Kidney capillary endothelial cell (primary cell): Measurements from ENCODE around the gene PCDHGA1.
"Not testable (repeated sequence)": the region's sequence is repeated elsewhere in the genome, so short reads cannot be mapped to it uniquely, and the experiment has no call there.

Source experiments
- DNase-seq: peaks from one replicate; pipeline ENCODE4 v3.0.0-alpha.2; 2018; ENCODE audit warnings: low spot score

PCDHGA1 gene

DNA sequence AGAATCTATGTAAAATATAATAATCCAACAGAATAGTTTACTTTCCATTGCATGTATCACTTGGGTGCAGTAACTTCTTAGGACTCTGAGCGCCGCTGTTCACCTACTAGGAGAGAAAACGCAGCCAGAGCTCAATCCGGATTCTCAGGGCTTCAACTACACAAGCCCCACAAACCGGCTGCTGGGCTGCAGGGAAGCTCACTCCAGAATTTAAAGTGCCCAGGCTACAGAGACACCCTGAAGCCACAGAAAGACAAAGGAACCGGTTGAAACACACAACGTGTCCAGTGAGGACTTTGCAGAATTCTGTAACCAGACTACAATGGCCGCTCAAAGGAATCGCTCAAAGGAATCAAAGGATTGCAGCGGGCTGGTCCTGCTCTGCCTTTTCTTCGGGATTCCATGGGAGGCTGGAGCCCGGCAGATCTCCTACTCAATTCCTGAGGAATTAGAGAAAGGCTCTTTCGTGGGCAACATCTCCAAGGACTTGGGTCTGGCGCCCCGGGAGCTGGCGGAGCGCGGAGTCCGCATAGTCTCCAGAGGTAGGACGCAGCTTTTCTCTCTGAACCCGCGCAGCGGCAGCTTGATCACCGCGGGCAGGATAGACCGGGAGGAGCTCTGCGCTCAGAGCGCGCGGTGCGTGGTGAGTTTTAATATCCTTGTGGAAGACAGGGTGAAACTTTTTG is 82.7 kb downstream of the PCDHGA1 start, which contains the start of gene PCDHGA10:
Gene PCDHGA10 (plus strand): TSS at position 134 of the 686 bp plus-strand sequence. CDS start 189 bp downstream, at position 323.
- DNase-seq = peak; percentile 58

- no peak for DNase-seq
These were observed 83.3 kb downstream of the PCDHGA1 start for GRCh38 chr5:141413540-141414069.

DNA sequence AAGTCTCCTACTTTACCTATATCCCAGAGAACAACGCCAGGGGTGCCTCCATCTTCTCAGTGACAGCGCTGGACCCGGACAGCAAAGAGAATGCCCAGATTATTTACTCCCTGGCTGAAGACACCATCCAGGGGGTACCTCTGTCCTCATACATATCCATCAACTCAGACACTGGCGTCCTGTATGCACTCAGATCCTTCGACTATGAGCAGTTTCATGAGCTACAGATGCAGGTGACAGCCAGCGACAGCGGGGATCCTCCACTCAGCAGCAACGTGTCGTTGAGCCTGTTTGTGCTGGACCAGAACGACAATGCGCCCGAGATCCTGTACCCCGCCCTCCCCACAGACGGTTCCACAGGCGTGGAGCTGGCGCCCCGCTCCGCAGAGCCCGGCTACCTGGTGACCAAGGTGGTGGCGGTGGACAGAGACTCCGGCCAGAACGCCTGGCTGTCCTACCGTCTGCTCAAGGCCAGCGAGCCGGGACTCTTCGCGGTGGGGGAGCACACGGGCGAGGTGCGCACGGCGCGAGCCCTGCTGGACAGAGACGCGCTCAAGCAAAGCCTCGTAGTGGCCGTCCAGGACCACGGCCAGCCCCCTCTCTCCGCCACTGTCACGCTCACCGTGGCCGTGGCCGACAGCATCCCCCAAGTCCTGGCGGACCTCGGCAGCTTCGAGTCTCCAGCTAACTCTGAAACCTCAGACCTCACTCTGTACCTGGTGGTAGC is 84.4 kb downstream of the PCDHGA1 start:
- DNase-seq = not testable (repeated sequence)

GRCh38 chr5:141415275-141415618 is 84.9 kb downstream of the PCDHGA1 start:
- DNase-seq = not testable (repeated sequence)

GRCh38 chr5:141417494-141418172 is 87.3 kb downstream of the PCDHGA1 start, which contains the start of gene PCDHGB7:
Gene PCDHGB7, plus strand, starts transcription at chr5:141417677. Its CDS starts 183 bp downstream, at chr5:141417860.
- peak; percentile 76 for DNase-seq

GRCh38 chr5:141419074-141419880 is 89.0 kb downstream of the PCDHGA1 start:
- DNase-seq = no peak

DNA sequence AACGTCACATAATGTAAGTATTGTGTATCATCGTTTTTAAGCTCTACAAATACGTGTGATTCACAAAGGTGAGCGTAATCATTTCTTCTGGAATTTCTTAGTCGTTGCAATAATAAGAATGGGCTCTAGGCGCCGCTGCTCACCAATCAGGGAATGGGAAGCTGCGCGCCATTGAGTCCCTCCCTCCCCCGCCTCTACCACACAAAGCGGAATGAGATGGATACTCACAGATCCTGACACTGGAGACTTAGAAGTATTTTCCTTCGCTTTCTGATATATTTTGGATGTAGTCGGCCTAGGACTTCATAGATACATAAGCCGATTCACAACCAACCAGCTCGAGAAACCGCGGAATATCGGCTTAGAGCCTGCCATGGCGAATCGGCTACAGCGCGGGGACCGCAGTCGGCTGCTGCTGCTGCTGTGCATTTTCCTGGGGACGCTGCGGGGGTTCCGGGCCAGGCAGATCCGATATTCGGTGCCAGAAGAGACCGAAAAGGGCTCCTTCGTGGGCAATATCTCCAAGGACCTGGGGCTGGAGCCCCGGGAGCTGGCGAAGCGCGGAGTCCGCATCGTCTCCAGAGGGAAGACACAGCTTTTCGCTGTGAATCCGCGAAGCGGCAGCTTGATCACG is 90.7 kb downstream of the PCDHGA1 start, which contains the start of gene PCDHGA11:
Gene PCDHGA11 (plus strand): TSS at position 197 of the 634 bp plus-strand sequence. CDS start 177 bp downstream, at position 374.
- DNase-seq = peak; percentile 56

DNA sequence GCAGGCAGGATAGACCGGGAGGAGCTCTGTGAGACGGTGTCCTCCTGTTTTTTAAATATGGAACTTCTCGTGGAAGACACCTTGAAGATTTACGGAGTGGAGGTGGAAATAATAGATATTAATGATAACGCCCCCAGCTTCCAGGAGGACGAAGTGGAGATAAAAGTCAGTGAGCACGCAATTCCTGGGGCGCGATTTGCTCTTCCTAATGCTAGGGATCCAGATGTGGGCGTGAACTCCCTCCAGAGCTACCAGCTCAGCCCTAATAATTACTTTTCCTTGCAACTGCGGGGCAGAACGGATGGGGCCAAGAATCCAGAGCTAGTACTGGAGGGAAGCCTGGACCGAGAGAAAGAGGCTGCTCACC is 91.2 kb downstream of the PCDHGA1 start:
- DNase-seq = no peak

GRCh38 chr5:141422742-141423291 is 92.5 kb downstream of the PCDHGA1 start:
- DNase-seq = no peak

- no peak for DNase-seq
These were observed 97.6 kb downstream of the PCDHGA1 start for GRCh38 chr5:141427783-141428426.

DNA sequence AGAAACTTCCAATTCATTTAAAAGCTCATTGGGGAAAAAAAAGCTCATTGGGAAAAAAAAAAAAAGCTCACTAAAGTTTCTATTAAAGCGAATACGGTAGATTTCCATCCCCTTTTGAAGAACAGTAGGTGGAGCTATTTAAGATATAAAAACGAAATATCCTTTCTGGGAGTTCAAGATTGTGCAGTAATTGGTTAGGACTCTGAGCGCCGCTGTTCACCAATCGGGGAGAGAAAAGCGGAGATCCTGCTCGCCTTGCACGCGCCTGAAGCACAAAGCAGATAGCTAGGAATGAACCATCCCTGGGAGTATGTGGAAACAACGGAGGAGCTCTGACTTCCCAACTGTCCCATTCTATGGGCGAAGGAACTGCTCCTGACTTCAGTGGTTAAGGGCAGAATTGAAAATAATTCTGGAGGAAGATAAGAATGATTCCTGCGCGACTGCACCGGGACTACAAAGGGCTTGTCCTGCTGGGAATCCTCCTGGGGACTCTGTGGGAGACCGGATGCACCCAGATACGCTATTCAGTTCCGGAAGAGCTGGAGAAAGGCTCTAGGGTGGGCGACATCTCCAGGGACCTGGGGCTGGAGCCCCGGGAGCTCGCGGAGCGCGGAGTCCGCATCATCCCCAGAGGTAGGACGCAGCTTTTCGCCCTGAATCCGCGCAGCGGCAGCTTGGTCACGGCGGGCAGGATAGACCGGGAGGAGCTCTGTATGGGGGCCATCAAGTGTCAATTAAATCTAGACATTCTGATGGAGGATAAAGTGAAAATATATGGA is 100.2 kb downstream of the PCDHGA1 start, which contains the start of gene PCDHGA12:
Gene PCDHGA12 (plus strand): TSS at position 176 of the 782 bp plus-strand sequence. CDS start 253 bp downstream, at position 429.
- DNase-seq = peak; percentile 83

DNA sequence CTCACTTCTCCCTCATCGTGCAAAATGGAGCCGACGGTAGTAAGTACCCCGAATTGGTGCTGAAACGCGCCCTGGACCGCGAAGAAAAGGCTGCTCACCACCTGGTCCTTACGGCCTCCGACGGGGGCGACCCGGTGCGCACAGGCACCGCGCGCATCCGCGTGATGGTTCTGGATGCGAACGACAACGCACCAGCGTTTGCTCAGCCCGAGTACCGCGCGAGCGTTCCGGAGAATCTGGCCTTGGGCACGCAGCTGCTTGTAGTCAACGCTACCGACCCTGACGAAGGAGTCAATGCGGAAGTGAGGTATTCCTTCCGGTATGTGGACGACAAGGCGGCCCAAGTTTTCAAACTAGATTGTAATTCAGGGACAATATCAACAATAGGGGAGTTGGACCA is 101.0 kb downstream of the PCDHGA1 start:
- peak; percentile 42 for DNase-seq

- DNase-seq = not testable (repeated sequence)
These were observed 102.0 kb downstream of the PCDHGA1 start for GRCh38 chr5:141432308-141432707.

- DNase-seq = not testable (repeated sequence)
These were observed 102.4 kb downstream of the PCDHGA1 start for GRCh38 chr5:141432726-141433125.

DNA sequence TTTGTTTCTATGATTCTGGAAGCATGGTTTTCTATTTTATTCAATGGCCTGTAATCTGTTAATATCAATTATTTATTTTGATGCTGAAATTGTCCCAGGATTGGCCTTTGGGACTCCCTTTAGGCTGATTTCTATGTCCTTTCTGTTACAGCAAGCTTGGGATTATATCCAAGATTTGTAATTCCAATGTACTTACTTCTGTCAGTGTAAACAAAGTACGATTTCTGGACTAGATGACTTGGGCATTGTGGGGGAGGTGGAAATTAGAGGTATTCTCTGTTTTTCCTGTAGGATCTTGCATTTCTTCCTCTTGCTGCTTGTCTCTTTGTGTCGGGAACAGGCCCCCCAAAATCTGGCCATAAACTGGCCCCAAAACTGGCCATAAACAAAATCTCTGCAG is 103.7 kb downstream of the PCDHGA1 start:
- no peak for DNase-seq

DNA sequence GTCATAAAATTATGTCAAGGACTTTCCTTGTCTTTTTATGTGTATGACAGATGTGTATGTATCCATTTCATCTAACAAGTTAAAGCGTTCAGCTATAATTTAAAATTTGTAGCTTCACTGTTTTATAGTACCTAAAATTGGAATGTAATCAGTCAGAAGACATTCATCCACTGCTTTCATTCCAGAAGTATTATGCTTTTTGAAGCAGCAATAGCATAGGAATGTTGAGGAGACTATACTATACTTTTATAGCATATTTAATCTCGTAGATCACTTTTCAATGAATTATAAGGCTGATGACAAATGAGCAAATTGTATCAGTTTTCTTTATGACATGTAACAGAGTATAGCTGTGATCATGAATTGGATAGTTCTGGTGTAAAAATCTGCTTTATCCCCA is 106.9 kb downstream of the PCDHGA1 start:
- no peak for DNase-seq

- DNase-seq = no peak
These were observed 109.3 kb downstream of the PCDHGA1 start for GRCh38 chr5:141439411-141440141.

DNA sequence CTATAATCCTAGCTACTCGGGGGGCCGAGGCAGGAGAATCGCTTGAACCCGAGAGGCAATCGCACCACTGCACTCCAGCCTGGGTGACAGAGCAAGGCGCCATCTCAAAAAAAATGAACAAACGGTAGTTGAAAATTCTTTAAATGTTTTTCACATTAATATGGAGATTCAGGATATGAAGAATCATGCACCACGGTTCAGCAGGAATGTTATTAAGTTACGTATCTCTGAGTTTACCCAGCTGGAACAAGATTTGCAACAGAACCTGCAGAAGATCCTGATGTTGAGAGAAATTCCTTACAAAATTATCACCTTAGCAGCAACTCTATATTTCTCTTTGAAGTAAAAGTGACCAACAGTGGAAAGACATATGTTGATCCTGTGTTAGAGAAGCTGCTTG is 110.0 kb downstream of the PCDHGA1 start:
- no peak for DNase-seq
